Left colon (tissue), 2 donors: Measurements from ENCODE around the gene AMFR. TPM values are rescaled to one million over a fixed set of nuclear protein-coding genes. Genes with fewer than 3 reads are reported as not detected.
"Not testable (repeated sequence)": the region's sequence is repeated elsewhere in the genome, so short reads cannot be mapped to it uniquely, and the experiment has no call there.

Experiments
- ATAC-seq: fragments of 200-7000 bp; cut with Tn5 transposase; one replicate; pipeline ENCODE4 v1.9.1; 2020; ENCODE audit warnings: mild to moderate bottlenecking, moderate library complexity
- DNase-seq, 2 donors: peaks; one replicate each; pipeline ENCODE4 v3.0.0-alpha.2; 2020
- intact Hi-C, 2 donors: fragments of 100-400 bp; cut with DNase I in 1 of 2; cut with micrococcal nuclease in 1 of 2; formaldehyde crosslinking; loops; one replicate each; pipeline versions ENCODE4 v1.11.2 to v1.14.0; 2022; cut with DNase I, micrococcal nuclease
- total RNA-seq, 2 donors: library from RNA; stranded (reverse); fragmentation: NEBNext Ultra II Directional; extraction: Animal tissue kit (Norgen Biotek cat#: 25700); gene quantifications; one replicate each; pipeline ENCODE4 v1.2.1, GENCODE V29; 2021
- donor health status: DM: no; HTN: no; CAD: no.
- donor health status: DM: yes; HTN: yes; CAD: no.

AMFR gene
- total RNA-seq, 2 donors from 2014 or later: 87.2 to 111 TPM

GRCh38 chr16:56401482-56401881 is 23.9 kb downstream of the AMFR start:
- DNase-seq: no peak
- intact Hi-C loops: no loop called here
- peak; percentile 92 for ATAC-seq

DNA sequence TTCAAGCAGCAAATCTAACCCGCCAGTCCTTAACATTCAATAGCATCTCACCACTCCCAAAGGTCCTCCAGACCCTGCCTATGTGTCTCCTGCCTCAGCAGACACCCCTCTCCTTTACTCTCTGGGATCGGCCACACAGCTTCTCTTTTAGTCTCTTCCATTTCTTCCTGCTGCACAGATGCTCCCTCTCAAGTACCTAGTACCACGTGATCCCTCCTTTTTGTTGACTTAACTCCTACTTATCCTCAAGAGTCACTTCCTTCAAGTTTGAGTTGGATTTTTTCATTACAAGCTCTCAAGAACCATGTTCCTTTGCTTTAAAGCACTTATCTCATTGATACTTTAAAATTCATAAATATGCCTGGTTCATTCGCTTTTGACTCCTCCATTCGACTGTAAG is 24.9 kb downstream of the AMFR start:
- DNase-seq: no peak
- intact Hi-C loops: no loop called here
- ATAC-seq: no peak

DNA sequence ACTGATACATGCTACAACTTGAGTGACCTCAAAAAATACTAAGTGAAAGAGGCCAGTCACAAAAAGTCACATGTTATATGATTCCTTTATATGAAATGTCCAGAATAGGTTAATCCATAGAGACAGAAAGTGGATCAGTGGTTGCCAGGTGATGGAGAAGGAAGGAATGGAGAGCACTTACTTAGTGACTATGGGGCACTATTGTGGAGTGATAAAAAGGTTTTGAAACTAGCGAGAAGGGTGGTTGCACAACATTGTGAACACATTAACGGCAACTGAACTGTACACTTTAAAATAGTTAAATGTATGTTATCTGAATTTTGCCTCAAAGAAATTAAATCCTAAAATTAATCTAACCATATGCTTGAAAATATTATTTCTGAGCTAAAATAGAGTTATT is 25.9 kb downstream of the AMFR start:
- intact Hi-C loops: no loop called here
- ATAC-seq (no peak), DNase-seq (no peak)

DNA sequence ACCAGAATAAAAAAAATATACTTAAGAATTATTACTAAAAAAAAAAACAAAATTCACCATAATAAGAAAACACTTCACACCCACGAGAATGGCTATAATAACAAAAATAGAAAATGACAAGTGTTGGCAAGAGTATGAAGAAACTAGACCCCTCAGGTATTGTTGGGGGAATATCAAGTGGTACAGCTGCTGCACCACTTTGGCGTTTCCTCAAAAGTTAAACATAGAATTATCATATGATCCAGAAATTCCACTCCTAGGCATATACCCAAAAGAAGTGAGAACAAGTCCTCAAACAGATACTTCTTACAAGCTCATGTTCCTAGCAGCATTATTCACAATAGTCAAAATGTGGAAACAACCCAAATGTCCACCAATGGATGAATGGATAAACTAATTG is 26.3 kb downstream of the AMFR start:
- no peak for DNase-seq
- intact Hi-C loops: no loop called here
- ATAC-seq: no peak

- ATAC-seq, intact Hi-C loops, DNase-seq: not testable (repeated sequence)
Observed at GRCh38 chr16:56396724-56397123, 28.6 kb downstream of the AMFR start.

GRCh38 chr16:56389554-56389953 is 35.8 kb downstream of the AMFR start:
- no peak for DNase-seq
- intact Hi-C loops: no loop called here
- no peak for ATAC-seq

DNA sequence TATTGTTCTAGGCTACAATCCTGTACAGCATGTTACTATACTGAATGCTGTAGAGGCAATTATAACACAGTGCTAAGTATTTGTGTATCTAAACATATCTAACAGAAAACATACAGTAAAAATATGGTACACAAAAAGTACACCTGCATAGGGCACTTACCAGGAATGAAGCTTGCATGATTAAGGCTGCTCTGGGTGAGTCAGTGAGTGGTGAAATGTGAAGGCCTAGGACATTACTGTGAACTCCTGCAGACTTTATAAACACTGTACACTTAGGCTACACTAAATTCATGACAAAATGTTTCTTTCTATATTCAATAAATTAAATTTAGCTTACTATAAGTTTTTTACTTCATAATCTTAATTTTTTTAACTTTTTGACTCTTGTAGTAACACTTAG is 37.1 kb downstream of the AMFR start:
- ATAC-seq (no peak), DNase-seq (no peak)
- intact Hi-C loops: no loop called here

- ATAC-seq (no peak), DNase-seq (no peak)
- intact Hi-C loops: no loop called here
Observed at GRCh38 chr16:56387396-56387795, 37.9 kb downstream of the AMFR start.

GRCh38 chr16:56384074-56384721 is 41.1 kb downstream of the AMFR start:
- DNase-seq: no peak
- intact Hi-C loops: no loop called here
- no peak for ATAC-seq

- intact Hi-C loops: no loop called here
- ATAC-seq (peak; percentile 26), DNase-seq (no peak)
Observed at GRCh38 chr16:56382901-56383355, 42.4 kb downstream of the AMFR start.

- no peak for DNase-seq
- ATAC-seq: no peak
- intact Hi-C loops: no loop called here
Observed at GRCh38 chr16:56382459-56382858, 42.9 kb downstream of the AMFR start.

GRCh38 chr16:56380778-56381485 is 44.4 kb downstream of the AMFR start:
- ATAC-seq, DNase-seq, intact Hi-C loops: not testable (repeated sequence)

- ATAC-seq: not testable (repeated sequence)
Observed at GRCh38 chr16:56379044-56379443, 46.3 kb downstream of the AMFR start.

GRCh38 chr16:56375792-56376191 is 49.6 kb downstream of the AMFR start:
- intact Hi-C loops, ATAC-seq, DNase-seq: not testable (repeated sequence)

More at GRCh38 chr16:56379044-56379443, 46.3 kb downstream of the AMFR start:
- DNase-seq, intact Hi-C loops: not testable (repeated sequence)

DNA sequence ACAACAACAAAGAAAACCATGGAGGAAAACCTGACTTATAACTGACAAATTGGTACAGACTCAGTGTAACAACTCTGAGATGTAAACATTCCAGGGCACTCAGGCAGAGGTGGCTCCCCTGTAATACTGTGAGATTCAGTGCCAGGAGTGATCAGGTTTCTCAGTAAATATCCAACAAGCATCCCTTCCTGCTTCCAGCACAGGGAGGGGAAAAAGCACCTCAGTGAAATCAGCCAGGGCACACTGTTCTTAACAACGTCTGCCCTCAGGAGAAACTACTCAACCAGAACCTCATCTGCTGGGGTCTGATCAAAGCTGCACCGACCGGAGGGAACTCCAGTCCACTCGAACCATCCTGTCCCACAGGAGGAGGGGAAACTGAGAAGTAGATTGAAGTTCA is 52.3 kb downstream of the AMFR start:
- DNase-seq: no peak
- ATAC-seq: no peak
- intact Hi-C loops: no loop called here

- DNase-seq (no peak), ATAC-seq (no peak)
Observed at GRCh38 chr16:56372013-56372634, 53.2 kb downstream of the AMFR start.

GRCh38 chr16:56371660-56371937 is 53.7 kb downstream of the AMFR start:
- intact Hi-C loops: no loop called here
- ATAC-seq (no peak), DNase-seq (no peak)

More at GRCh38 chr16:56372013-56372634, 53.2 kb downstream of the AMFR start:
- intact Hi-C loops: no loop called here

- DNase-seq (no peak), ATAC-seq (no peak)
- intact Hi-C loops: no loop called here
Observed at GRCh38 chr16:56370875-56371659, 54.3 kb downstream of the AMFR start.

DNA sequence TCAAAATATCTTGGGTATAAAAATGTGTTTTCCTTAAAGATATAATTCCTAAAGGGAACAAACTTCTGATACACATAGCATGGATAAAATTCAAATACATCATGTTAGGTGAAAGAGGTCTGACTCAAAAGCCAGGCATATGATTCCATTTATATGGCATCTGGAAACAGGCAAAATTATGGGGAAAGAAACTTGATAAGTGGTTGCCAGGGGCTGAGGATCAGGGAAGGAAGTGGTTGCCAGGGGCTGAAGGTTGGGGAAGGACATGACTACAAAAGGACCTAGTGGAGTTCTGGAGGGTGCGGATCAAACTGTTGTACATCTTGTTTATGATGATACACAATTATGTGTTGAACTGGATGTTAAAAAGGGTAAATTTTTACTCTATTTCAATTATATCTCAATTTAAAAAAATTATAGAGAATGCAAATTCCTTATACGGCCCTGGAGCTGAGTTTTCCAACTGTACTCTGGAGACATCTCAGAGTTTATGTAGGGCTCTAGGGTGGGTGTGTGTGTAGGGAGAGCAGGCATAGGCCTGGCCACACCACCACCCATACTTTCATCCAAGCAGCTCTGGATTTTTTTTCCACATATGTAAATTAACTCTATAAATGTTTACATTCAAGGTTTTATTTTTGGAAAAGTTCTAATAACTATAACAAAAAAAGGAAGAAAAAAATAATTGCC is 55.0 kb downstream of the AMFR start:
- intact Hi-C loops: no loop called here
- DNase-seq (no peak), ATAC-seq (no peak)
